Gastrocnemius medialis (tissue), 4 donors: Measurements from ENCODE around the gene PPFIBP2. TPM values are rescaled to one million over a fixed set of nuclear protein-coding genes. Genes with fewer than 3 reads are reported as not detected.

Experiments used
- ATAC-seq, 2 donors: fragments of 150-250 bp; one replicate each; pipeline ENCODE4 v1.9.1; 2016
- DNase-seq, 2 donors: peaks; one replicate each; pipeline ENCODE4 v3.0.0-alpha.2; 2019
- H3K27ac ChIP-seq, 4 donors: fragments of 200-600 bp; sonication (generic); 1 replicate in 1 of 4; 2 replicates in 3 of 4; pipeline ENCODE4 v1.5.1; 2016 to 2018; ENCODE audit warnings: mild to moderate bottlenecking in 2 of 4, moderate library complexity in 1 of 4
- H3K27me3 ChIP-seq, 3 donors: fragments of 200-600 bp; sonication (generic) in 2 of 3; 1 replicate in 1 of 3; 2 replicates in 2 of 3; pipeline versions ENCODE4 v1.5.1 to v1.6.0; 2016 to 2019; ENCODE audit warnings: mild to moderate bottlenecking in 1 of 3, moderate library complexity in 1 of 3
- H3K36me3 ChIP-seq, 2 donors: fragments of 200-600 bp; sonication (generic) in 1 of 2; one replicate each; pipeline ENCODE4 v1.5.1; 2017 to 2018
- H3K4me1 ChIP-seq, 2 donors: fragments of 200-600 bp; sonication (generic) in 1 of 2; one replicate each; pipeline ENCODE4 v1.5.1; 2016 to 2017; ENCODE audit warnings: mild to moderate bottlenecking in 2 of 2
- H3K4me3 ChIP-seq, 4 donors: fragments of 200-600 bp; sonication (generic) in 3 of 4; 1 replicate in 1 of 4; 2 replicates in 3 of 4; pipeline ENCODE4 v1.5.1; 2016 to 2019; ENCODE audit warnings: mild to moderate bottlenecking in 2 of 4
- H3K9me3 ChIP-seq, 3 donors: fragments of 200-600 bp; sonication (generic) in 2 of 3; 1 replicate in 1 of 3; 2 replicates in 2 of 3; pipeline ENCODE4 v1.5.1; 2016 to 2019
- CTCF ChIP-seq, 5 experiments: fragments of 450-650 bp in 3 of 5; fragments of 200-600 bp in 2 of 5; sonication (generic) in 2 of 5; IDR thresholded peaks in 4 of 5; conservative IDR thresholded peaks in 1 of 5; 1 replicate in 4 of 5; 2 replicates in 1 of 5; pipeline ENCODE4 v1.5.1; 2016 to 2019; ENCODE audit warnings: antibody characterized with exemption in 5 of 5, mild to moderate bottlenecking in 3 of 5, moderate library complexity in 3 of 5
- POLR2A ChIP-seq, 2 donors: fragments of 450-650 bp; IDR thresholded peaks; one replicate each; pipeline ENCODE4 v1.6.1; 2017; ENCODE audit warnings: antibody characterized with exemption in 2 of 2, mild to moderate bottlenecking in 2 of 2, moderate library complexity in 2 of 2
- in situ Hi-C, 4 donors: fragments of 200-750 bp; cut with MboI; loops; one replicate each; pipeline versions ENCODE4 v1.15.0 to v1.8.0; 2017; ENCODE audit warnings: low sequenced_read_pairs in 4 of 4
- intact Hi-C: fragments of 100-400 bp; cut with DNase I; formaldehyde crosslinking; loops from one replicate; pipeline ENCODE4 v1.15.1; 2023; ENCODE audit warnings: low total_unique reads
- total RNA-seq, 4 donors: library from RNA; depleted of rRNA; stranded (reverse); fragments of >200 nt; gene quantifications; one replicate each; pipeline versions ENCODE4 v1.1.0 to v1.2.3, GENCODE V29; 2016

PPFIBP2 gene
- total RNA-seq, 4 donors from 2014 or later, result 10.5 to 33.5 (median 25.4) TPM

DNA sequence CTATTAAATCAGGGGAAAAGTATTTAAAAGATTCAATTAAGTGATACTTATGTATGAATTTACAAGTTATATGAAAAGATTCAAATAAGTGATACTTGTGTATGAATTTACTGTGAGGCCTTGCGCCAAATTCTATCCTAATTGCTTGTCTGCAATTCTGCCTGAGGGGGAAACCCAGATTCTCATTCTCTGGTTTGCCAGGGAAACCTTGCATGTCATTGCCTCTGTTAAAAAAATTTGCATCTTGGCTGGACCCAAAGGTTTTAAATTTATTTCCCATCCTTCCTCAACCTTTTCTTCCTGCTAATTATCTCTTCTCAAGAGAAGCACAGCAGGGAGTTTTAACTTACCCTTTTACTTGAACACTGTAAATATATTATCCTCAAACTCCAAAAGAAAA, 14.7 kb upstream of the PPFIBP2 start:
- Histone ChIP-seq H3K4me1 (no peaks in the 10 kb centered on the region), H3K9me3 (no peaks in the 10 kb centered on the region), H3K4me3 (no peak overlapping the region), H3K36me3 (no peaks in the 10 kb centered on the region), H3K27ac (no peak overlapping the region), H3K27me3 (no peaks in the 10 kb centered on the region)
- in situ Hi-C loops (no loop called here), intact Hi-C loops (no loop called here)
- DNase-seq (no peak), ATAC-seq (no peak)
- TF ChIP-seq POLR2A (IDR thresholded peaks at IDR 0.05), result no peak
- no peak for TF ChIP-seq CTCF (IDR thresholded peaks at IDR 0.05 in 4 of 5, conservative IDR thresholded peaks at IDR 0.05 in 1 of 5)

GRCh38 chr11:7500251-7500650, 13.5 kb upstream of the PPFIBP2 start:
- DNase-seq (no peak), ATAC-seq (no peak)
- H3K36me3 ChIP-seq, result no peaks in the 10 kb centered on the region
- in situ Hi-C loops, result no loop called here
- H3K9me3 ChIP-seq, result no peaks in the 10 kb centered on the region
- intact Hi-C loops, result no loop called here
- no peak overlapping the region for H3K27ac ChIP-seq
- H3K4me3 ChIP-seq, result no peak overlapping the region
- H3K27me3 ChIP-seq, result no peaks in the 10 kb centered on the region
- H3K4me1 ChIP-seq, result no peaks in the 10 kb centered on the region
- TF ChIP-seq POLR2A (IDR thresholded peaks at IDR 0.05) (no peak), CTCF (IDR thresholded peaks at IDR 0.05 in 4 of 5, conservative IDR thresholded peaks at IDR 0.05 in 1 of 5) (no peak)

- TF ChIP-seq CTCF (IDR thresholded peaks at IDR 0.05 in 4 of 5, conservative IDR thresholded peaks at IDR 0.05 in 1 of 5) (no peak), POLR2A (IDR thresholded peaks at IDR 0.05) (no peak)
- H3K9me3 ChIP-seq, result no peaks in the 10 kb centered on the region
- ATAC-seq (no peak), DNase-seq (no peak)
- H3K27ac ChIP-seq, result no peak overlapping the region
- H3K27me3 ChIP-seq, result no peaks in the 10 kb centered on the region
- no peak overlapping the region for H3K4me3 ChIP-seq
- H3K36me3 ChIP-seq, result no peaks in the 10 kb centered on the region
- in situ Hi-C loops (no loop called here), intact Hi-C loops (no loop called here)
- no peaks in the 10 kb centered on the region for H3K4me1 ChIP-seq
Observed at GRCh38 chr11:7501251-7501650, 12.5 kb upstream of the PPFIBP2 start.

DNA sequence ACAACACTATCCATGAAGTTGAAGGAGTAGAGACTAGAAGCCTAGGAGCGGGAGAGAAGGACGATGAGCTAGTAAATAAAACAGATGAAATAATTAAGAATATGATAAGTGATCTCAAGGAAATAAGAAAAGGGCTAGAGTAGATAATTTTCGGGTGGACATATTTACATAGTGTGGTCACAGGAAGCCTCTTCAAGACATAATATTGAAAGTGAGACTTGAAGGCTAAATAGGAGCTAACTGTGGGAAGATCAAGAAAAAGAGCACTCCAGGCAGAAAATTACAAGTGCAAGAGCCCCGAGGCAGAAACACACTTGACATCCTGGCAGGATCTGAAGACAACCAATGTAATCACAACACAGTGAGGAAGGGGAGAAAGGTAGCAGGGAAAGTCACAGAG, 11.9 kb upstream of the PPFIBP2 start:
- Histone ChIP-seq H3K4me1 (no peaks in the 10 kb centered on the region), H3K4me3 (no peak overlapping the region), H3K9me3 (no peaks in the 10 kb centered on the region), H3K27ac (no peak overlapping the region), H3K36me3 (no peaks in the 10 kb centered on the region), H3K27me3 (no peaks in the 10 kb centered on the region)
- TF ChIP-seq CTCF (IDR thresholded peaks at IDR 0.05 in 4 of 5, conservative IDR thresholded peaks at IDR 0.05 in 1 of 5) (no peak), POLR2A (IDR thresholded peaks at IDR 0.05) (no peak)
- DNase-seq (no peak), ATAC-seq (no peak)
- in situ Hi-C loops (no loop called here), intact Hi-C loops (no loop called here)

- Histone ChIP-seq H3K27ac (no peak overlapping the region), H3K36me3 (no peaks in the 10 kb centered on the region), H3K4me1 (peaks cover 4 to 10% of the 10 kb centered on the region in 2 donors), H3K27me3 (no peaks in the 10 kb centered on the region), H3K4me3 (no peak overlapping the region), H3K9me3 (no peaks in the 10 kb centered on the region)
- ATAC-seq, result no peak
- no peak for TF ChIP-seq POLR2A (IDR thresholded peaks at IDR 0.05)
- no peak for TF ChIP-seq CTCF (IDR thresholded peaks at IDR 0.05 in 4 of 5, conservative IDR thresholded peaks at IDR 0.05 in 1 of 5)
- in situ Hi-C loops, result no loop called here
- intact Hi-C loops, result no loop called here
- DNase-seq, result no peak
Observed at GRCh38 chr11:7506243-7506642, 7.6 kb upstream of the PPFIBP2 start.
